ENCODE results near the gene HMCN1.
A peak's percentile ranks its signal among the peaks of the same experiment; 100 is the strongest.
"Not testable (repeated sequence)": the region's sequence is repeated elsewhere in the genome, so short reads cannot be mapped to it uniquely, and the experiment has no call there.

HMCN1 gene

GRCh38 chr1:186152620-186153239 lies 418.5 kb downstream of the HMCN1 start:
- peak; percentile 3 for DNase-seq (ENCODE audit: low spot score)

- DNase-seq (ENCODE audit: low spot score), result no peak
These were observed 420.5 kb downstream of the HMCN1 start for GRCh38 chr1:186154651-186155050.

GRCh38 chr1:186155594-186155993 lies 421.4 kb downstream of the HMCN1 start:
- DNase-seq (ENCODE audit: low spot score), result peak; percentile 87

GRCh38 chr1:186162895-186163294 lies 428.7 kb downstream of the HMCN1 start:
- not testable (repeated sequence) for DNase-seq (ENCODE audit: low spot score)

- no peak for DNase-seq (ENCODE audit: low spot score)
These were observed 430.6 kb downstream of the HMCN1 start for GRCh38 chr1:186164773-186165172.

- no peak for DNase-seq (ENCODE audit: low spot score)
These were observed 431.1 kb downstream of the HMCN1 start for GRCh38 chr1:186165303-186165702.

- no peak for DNase-seq (ENCODE audit: low spot score)
These were observed 433.0 kb downstream of the HMCN1 start for GRCh38 chr1:186167096-186167668.

GRCh38 chr1:186175588-186175987 lies 441.4 kb downstream of the HMCN1 start:
- no peak for DNase-seq (ENCODE audit: low spot score)

GRCh38 chr1:186178426-186179043 lies 444.3 kb downstream of the HMCN1 start:
- DNase-seq (ENCODE audit: low spot score), result no peak

GRCh38 chr1:186179231-186179630 lies 445.0 kb downstream of the HMCN1 start:
- DNase-seq (ENCODE audit: low spot score), result no peak

- peak; percentile 52 for DNase-seq (ENCODE audit: low spot score)
These were observed 449.0 kb downstream of the HMCN1 start for GRCh38 chr1:186183219-186183618.

GRCh38 chr1:186183970-186184628 lies 449.9 kb downstream of the HMCN1 start:
- no peak for DNase-seq (ENCODE audit: low spot score)

GRCh38 chr1:186186251-186186650 lies 452.1 kb downstream of the HMCN1 start:
- not testable (repeated sequence) for DNase-seq (ENCODE audit: low spot score)

GRCh38 chr1:186187601-186188000 lies 453.4 kb downstream of the HMCN1 start:
- DNase-seq (ENCODE audit: low spot score), result no peak

GRCh38 chr1:186188004-186188539 lies 453.9 kb downstream of the HMCN1 start:
- DNase-seq (ENCODE audit: low spot score), result peak; percentile 91

- peak; percentile 4 for DNase-seq (ENCODE audit: low spot score)
These were observed 454.5 kb downstream of the HMCN1 start for GRCh38 chr1:186188736-186189135.

GRCh38 chr1:186189156-186189555 lies 455.0 kb downstream of the HMCN1 start:
- no peak for DNase-seq (ENCODE audit: low spot score)

- DNase-seq (ENCODE audit: low spot score), result no peak
These were observed 457.3 kb downstream of the HMCN1 start for GRCh38 chr1:186191511-186191910.

- DNase-seq (ENCODE audit: low spot score), result no peak
These were observed 459.0 kb downstream of the HMCN1 start for GRCh38 chr1:186193224-186193623.

GRCh38 chr1:186194107-186194756 lies 460.0 kb downstream of the HMCN1 start:
- no peak for DNase-seq (ENCODE audit: low spot score)

- DNase-seq (ENCODE audit: low spot score), result no peak
These were observed 461.3 kb downstream of the HMCN1 start for GRCh38 chr1:186195377-186195931.

- DNase-seq (ENCODE audit: low spot score), result no peak
These were observed 468.1 kb downstream of the HMCN1 start for GRCh38 chr1:186202271-186202764.
